Measurements from ENCODE around the gene PGAP3.

The PGAP3 gene

GRCh38 chr17:39640591-39641031, 47.2 kb downstream of the PGAP3 start:
- in situ Hi-C loops (cut with HindIII; ENCODE audit: low sequenced_read_pairs): no loop called here

GRCh38 chr17:39639566-39640458, 48.0 kb downstream of the PGAP3 start:
- in situ Hi-C loops (cut with HindIII; ENCODE audit: low sequenced_read_pairs): loop anchor here (5.0 kb wide), 2 partner anchors 47 to 63 kb away; partner anchors contain the start of gene PGAP3

GRCh38 chr17:39639043-39639442, 48.8 kb downstream of the PGAP3 start:
- in situ Hi-C loops (cut with HindIII; ENCODE audit: low sequenced_read_pairs): loop anchor here (5.0 kb wide), 2 partner anchors 48 to 62 kb away; partner anchors contain the start of gene PGAP3

GRCh38 chr17:39638317-39638716, 49.5 kb downstream of the PGAP3 start:
- in situ Hi-C loops (cut with HindIII; ENCODE audit: low sequenced_read_pairs): loop anchor here (5.0 kb wide), 2 partner anchors 49 to 61 kb away; partner anchors contain the start of gene PGAP3

GRCh38 chr17:39636927-39637736, 50.7 kb downstream of the PGAP3 start, which contains the start of gene STARD3:
TSS of gene STARD3 (plus strand) at chr17:39637144. CDS start at chr17:39653532, 16,388 bp downstream.
- in situ Hi-C loops (cut with HindIII; ENCODE audit: low sequenced_read_pairs): loop anchor here (5.0 kb wide), 2 partner anchors 50 to 60 kb away; partner anchors contain the start of gene PGAP3

- in situ Hi-C loops (cut with HindIII; ENCODE audit: low sequenced_read_pairs): loop anchor here (5.0 kb wide), 2 partner anchors 51 to 59 kb away; partner anchors contain the start of gene PGAP3
These were observed 51.3 kb downstream of the PGAP3 start for GRCh38 chr17:39636587-39636926.

- in situ Hi-C loops (cut with HindIII; ENCODE audit: low sequenced_read_pairs): loop anchor here (5.0 kb wide), 2 partner anchors 52 to 58 kb away; partner anchors contain the start of gene PGAP3
These were observed 52.2 kb downstream of the PGAP3 start for GRCh38 chr17:39635614-39636176.

GRCh38 chr17:39634384-39634871, 53.4 kb downstream of the PGAP3 start:
- in situ Hi-C loops (cut with HindIII; ENCODE audit: low sequenced_read_pairs): no loop called here

GRCh38 chr17:39633570-39634183, 54.2 kb downstream of the PGAP3 start:
- in situ Hi-C loops (cut with HindIII; ENCODE audit: low sequenced_read_pairs): no loop called here

- in situ Hi-C loops (cut with HindIII; ENCODE audit: low sequenced_read_pairs): no loop called here
These were observed 55.5 kb downstream of the PGAP3 start for GRCh38 chr17:39632153-39632941.

- in situ Hi-C loops (cut with HindIII; ENCODE audit: low sequenced_read_pairs): no loop called here
These were observed 56.5 kb downstream of the PGAP3 start for GRCh38 chr17:39631403-39631802.

- in situ Hi-C loops (cut with HindIII; ENCODE audit: low sequenced_read_pairs): no loop called here
These were observed 58.0 kb downstream of the PGAP3 start for GRCh38 chr17:39629898-39630297.

GRCh38 chr17:39629494-39629880, 58.4 kb downstream of the PGAP3 start:
- in situ Hi-C loops (cut with HindIII; ENCODE audit: low sequenced_read_pairs): no loop called here

GRCh38 chr17:39628655-39629493, 59.0 kb downstream of the PGAP3 start:
- in situ Hi-C loops (cut with HindIII; ENCODE audit: low sequenced_read_pairs): no loop called here

GRCh38 chr17:39627712-39628516, 59.9 kb downstream of the PGAP3 start:
- in situ Hi-C loops (cut with HindIII; ENCODE audit: low sequenced_read_pairs): no loop called here

- in situ Hi-C loops (cut with HindIII; ENCODE audit: low sequenced_read_pairs): no loop called here
These were observed 60.7 kb downstream of the PGAP3 start for GRCh38 chr17:39627047-39627711.
